Activated T-cell treated with anti-CD3 and anti-CD28 coated beads, Interleukin-2, amount 50 U/mL, for 72 hours (primary cell): ENCODE results near the gene ATG4D. TPM values are rescaled to one million over a fixed set of nuclear protein-coding genes. Genes with fewer than 3 reads are reported as not detected.

Experiments used
- total RNA-seq, 2 donors: library from RNA; stranded (reverse); gene quantifications; one replicate each; pipeline ENCODE4 v1.2.3, GENCODE V29; 2022

ATG4D gene
- total RNA-seq, 2 donors from 2014 or later, result 35.4 to 37.0 TPM

Other genes with a start within 250 kb of the ATG4D start
- 1 to 10 TPM; 5.9 TPM for gene ZGLP1, start 234.1 kb upstream of the ATG4D start, total RNA-seq
- gene FDX2, start 227.9 kb upstream of the ATG4D start, total RNA-seq, result 10 to 100 TPM; 13.0 to 16.3 TPM
- gene RAVER1, start 210.4 kb upstream of the ATG4D start, total RNA-seq, result 10 to 100 TPM; 60.2 to 68.3 TPM
- gene ICAM3, start 204.3 kb upstream of the ATG4D start, total RNA-seq, result 100 to 1,000 TPM; 163 to 183 TPM
- 100 to 1,000 TPM; 174 to 222 TPM for gene TYK2, start 163.3 kb upstream of the ATG4D start, total RNA-seq
- 100 to 1,000 TPM; 128 to 137 TPM for gene CDC37, start 140.4 kb upstream of the ATG4D start, total RNA-seq
- 10 to 100 TPM; 21.8 to 36.8 TPM for gene PDE4A, start 123.4 kb upstream of the ATG4D start, total RNA-seq
- 10 to 100 TPM; 65.2 to 70.7 TPM for gene KEAP1, start 40.5 kb upstream of the ATG4D start, total RNA-seq
- gene S1PR5, start 26.5 kb upstream of the ATG4D start, total RNA-seq, result 1 to 10 TPM in 1 of 2 donors, under 1 TPM in 1; 0.19 to 1.8 TPM
- 10 to 100 TPM; 48.4 to 61.7 TPM for gene KRI1, start 22.1 kb downstream of the ATG4D start, total RNA-seq
- 10 to 100 TPM; 69.6 to 72.8 TPM for gene CDKN2D, start 25.1 kb downstream of the ATG4D start, total RNA-seq
- not detected for gene AP1M2, start 43.4 kb downstream of the ATG4D start, total RNA-seq
- gene SLC44A2, start 81.6 kb downstream of the ATG4D start, total RNA-seq, result 100 to 1,000 TPM; 131 to 148 TPM
- 100 to 1,000 TPM; 297 to 311 TPM for gene ILF3, start 110.4 kb downstream of the ATG4D start, total RNA-seq
- gene QTRT1, start 157.5 kb downstream of the ATG4D start, total RNA-seq, result 10 to 100 TPM; 48.9 to 49.5 TPM
- 100 to 1,000 TPM; 241 to 266 TPM for gene DNM2, start 174.2 kb downstream of the ATG4D start, total RNA-seq